ENCODE data around the gene CITED1. TPM values are rescaled to one million over a fixed set of nuclear protein-coding genes. Genes with fewer than 3 reads are reported as not detected.

CITED1 gene, protein sequence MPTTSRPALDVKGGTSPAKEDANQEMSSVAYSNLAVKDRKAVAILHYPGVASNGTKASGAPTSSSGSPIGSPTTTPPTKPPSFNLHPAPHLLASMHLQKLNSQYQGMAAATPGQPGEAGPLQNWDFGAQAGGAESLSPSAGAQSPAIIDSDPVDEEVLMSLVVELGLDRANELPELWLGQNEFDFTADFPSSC
- total RNA-seq: not detected in 2 replicates

DNA sequence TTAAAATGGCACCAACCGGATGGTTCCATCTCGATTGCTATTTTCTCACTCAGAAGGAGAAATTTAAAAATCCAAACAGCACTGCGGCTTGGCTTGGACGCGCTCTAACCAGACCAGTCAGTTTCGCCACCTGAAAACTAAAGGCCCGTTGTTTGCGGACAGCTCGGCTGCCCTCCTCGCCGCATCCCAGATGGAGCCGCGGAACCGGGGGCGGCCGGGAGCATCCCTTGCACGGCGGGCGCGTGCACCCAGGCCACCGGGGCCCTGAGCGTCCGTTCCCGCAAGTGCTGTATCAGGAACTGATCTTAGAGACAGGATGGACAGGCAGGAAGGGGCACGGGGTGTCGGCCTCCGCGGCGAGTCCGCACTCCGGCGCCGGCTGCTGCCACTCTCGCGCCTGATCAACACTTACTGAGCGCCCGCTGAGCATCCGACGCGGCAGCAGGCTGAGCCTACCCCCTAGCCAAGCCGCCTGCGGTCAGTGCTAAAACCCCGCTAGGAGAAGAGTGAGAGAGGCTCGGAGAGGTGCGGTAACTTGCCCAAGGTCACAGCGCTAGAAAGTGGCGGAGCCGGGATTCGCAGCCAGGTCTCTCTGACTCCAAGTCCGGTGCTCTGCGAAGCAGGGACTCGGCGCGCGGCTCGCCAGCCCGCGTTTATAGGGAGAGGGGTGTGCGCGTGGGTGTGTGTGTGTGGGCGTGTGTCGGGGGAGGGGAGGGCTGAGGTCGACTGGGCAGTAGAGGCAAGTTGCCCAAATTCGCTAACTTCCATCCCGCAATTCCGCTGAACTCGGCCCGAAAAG is at the start of gene CITED1:
TSS of gene CITED1 (minus strand) at position 629 of the 799 bp plus-strand sequence. CDS start 3,045 bp downstream, outside the sequence.

Other genes starting within 250 kb of the CITED1 start
- not detected in 2 replicates for gene RTL5, start 174.0 kb downstream of the CITED1 start, total RNA-seq
- 9.3 and 18.9 TPM in 2 replicates for gene PIN4, start 124.2 kb downstream of the CITED1 start, total RNA-seq
- 2.2 and 7.2 TPM in 2 replicates for gene ERCC6L, start 66.9 kb downstream of the CITED1 start, total RNA-seq
- gene RPS4X, start 28.7 kb downstream of the CITED1 start, total RNA-seq: 817 and 890 TPM in 2 replicates

All from hair follicular keratinocyte (primary cell).